Thyroid gland (tissue), 4 donors: ENCODE results near the gene SRSF3.

Experiments
- CTCF ChIP-seq, 6 experiments: fragments of 200-600 bp in 3 of 6; fragments of 450-650 bp in 3 of 6; sonication (generic) in 3 of 6; IDR thresholded peaks; one replicate each; pipeline ENCODE4 v1.5.1; 2016 to 2019; ENCODE audit warnings: antibody characterized with exemption in 6 of 6, mild to moderate bottlenecking in 2 of 6, inconsistent platforms in 1 of 6, moderate library complexity in 1 of 6
- POLR2A ChIP-seq, 2 donors: fragments of 450-650 bp; IDR thresholded peaks; one replicate each; pipeline ENCODE4 v1.6.1; 2017; ENCODE audit warnings: antibody characterized with exemption in 2 of 2, mild to moderate bottlenecking in 2 of 2, moderate library complexity in 1 of 2

- TF ChIP-seq CTCF (IDR thresholded peaks at IDR 0.05) (no peak), POLR2A (IDR thresholded peaks at IDR 0.05) (no peak)
These were observed 38.4 kb upstream of the SRSF3 start for GRCh38 chr6:36555750-36556252.
